Trophoblast cell (in vitro differentiated cells and primary cell): ENCODE measurements around the gene RNLS.

Experiments
- DNase-seq, 2 donors: peaks; one replicate each; pipeline ENCODE4 v3.0.0-alpha.2; 2016
- H2AFZ ChIP-seq: 2 replicates; pipeline ENCODE4 v1.6.1; 2013; ENCODE audit warnings: low read length, moderate library complexity, mild to moderate bottlenecking; ENCODE audit not compliant: insufficient read depth, poor library complexity
- H2AK5ac ChIP-seq: 2 replicates; pipeline ENCODE4 v1.6.1; 2013; ENCODE audit warnings: mild to moderate bottlenecking, low read length
- H2BK120ac ChIP-seq: 2 replicates; pipeline ENCODE4 v1.6.1; 2013; ENCODE audit warnings: low read length, mild to moderate bottlenecking, moderate library complexity; ENCODE audit not compliant: insufficient read depth, poor library complexity
- H2BK12ac ChIP-seq: 2 replicates; pipeline ENCODE4 v1.6.1; 2013; ENCODE audit warnings: mild to moderate bottlenecking, low read length, moderate library complexity
- H2BK5ac ChIP-seq: 2 replicates; pipeline ENCODE4 v1.6.1; 2013; ENCODE audit warnings: low read length, low read depth, moderate library complexity, mild to moderate bottlenecking; ENCODE audit not compliant: poor library complexity
- H3K14ac ChIP-seq: 2 replicates; pipeline ENCODE4 v1.6.1; 2013; ENCODE audit warnings: mild to moderate bottlenecking, low read length
- H3K18ac ChIP-seq: 2 replicates; pipeline ENCODE4 v1.6.1; 2013; ENCODE audit warnings: mild to moderate bottlenecking, low read length
- H3K23ac ChIP-seq: 2 replicates; pipeline ENCODE4 v1.6.1; 2013; ENCODE audit warnings: low read length
- H3K27ac ChIP-seq: 2 replicates; pipeline ENCODE4 v1.5.1; 2013; ENCODE audit warnings: low read depth, mild to moderate bottlenecking, inconsistent platforms, low read length, moderate library complexity
- H3K27me3 ChIP-seq: 2 replicates; pipeline ENCODE4 v1.6.1; 2013; ENCODE audit warnings: inconsistent platforms, mild to moderate bottlenecking, low read length, moderate library complexity; ENCODE audit not compliant: insufficient read depth
- H3K36me3 ChIP-seq, 2 experiments: 1 replicate in 1 of 2; 2 replicates in 1 of 2; pipeline ENCODE4 v1.6.1; 2013; ENCODE audit warnings: low read length in 2 of 2, mild to moderate bottlenecking in 2 of 2, moderate library complexity in 1 of 2; ENCODE audit not compliant: insufficient read depth in 2 of 2, control insufficient read depth in 1 of 2
- H3K4ac ChIP-seq: 2 replicates; pipeline ENCODE4 v1.6.1; 2013; ENCODE audit warnings: low read depth, mild to moderate bottlenecking, low read length, moderate library complexity
- H3K4me1 ChIP-seq, 2 experiments: 1 replicate in 1 of 2; 2 replicates in 1 of 2; pipeline ENCODE4 v1.6.1; 2013; ENCODE audit warnings: low read length in 2 of 2, mild to moderate bottlenecking in 2 of 2, moderate library complexity in 1 of 2; ENCODE audit not compliant: insufficient read depth in 2 of 2, control insufficient read depth in 1 of 2
- H3K4me2 ChIP-seq: 2 replicates; pipeline ENCODE4 v1.6.1; 2013; ENCODE audit warnings: inconsistent platforms, mild to moderate bottlenecking, low read length, moderate library complexity
- H3K4me3 ChIP-seq: 2 replicates; pipeline ENCODE4 v1.5.1; 2013; ENCODE audit warnings: mild to moderate bottlenecking, low read depth, low read length, inconsistent platforms
- H3K79me1 ChIP-seq: one replicate; pipeline ENCODE4 v1.6.1; 2013; ENCODE audit warnings: low read length
- H3K79me2 ChIP-seq: 2 replicates; pipeline ENCODE4 v1.6.1; 2013; ENCODE audit warnings: low read length, mild to moderate bottlenecking; ENCODE audit not compliant: control insufficient read depth, insufficient read depth, poor library complexity
- H3K9ac ChIP-seq: 2 replicates; pipeline ENCODE4 v1.6.1; 2013; ENCODE audit warnings: mild to moderate bottlenecking, low read length
- H3K9me3 ChIP-seq: 2 replicates; pipeline ENCODE4 v1.6.1; 2013; ENCODE audit warnings: low read depth, mild to moderate bottlenecking, control low read depth, inconsistent platforms, low read length; ENCODE audit not compliant: insufficient read depth
- H4K12ac ChIP-seq: 2 replicates; pipeline ENCODE4 v1.6.1; 2013; ENCODE audit warnings: low read depth, mild to moderate bottlenecking, low read length, moderate library complexity
- H4K8ac ChIP-seq: 2 replicates; pipeline ENCODE4 v1.6.1; 2013; ENCODE audit warnings: low read depth, mild to moderate bottlenecking, low read length, moderate library complexity
- H4K91ac ChIP-seq: one replicate; pipeline ENCODE4 v1.6.1; 2013; ENCODE audit warnings: low read depth, mild to moderate bottlenecking, low read length, moderate library complexity
- WGBS: extraction: QIAGEN DNeasy Blood & Tissue Kit; methylation state at CpG from one replicate; pipeline ENCODE4 v1.1.7; 2013; ENCODE audit warnings: missing lambda C conversion rate; ENCODE audit not compliant: insufficient read length, insufficient coverage; ENCODE audit errors: extremely low coverage; 5-methylcytosine and 5-hydroxymethylcytosine counted together

The RNLS gene

GRCh38 chr10:88293651-88294230, 289.4 kb downstream of the RNLS start:
- no peak overlapping the region for H2BK12ac ChIP-seq

DNA sequence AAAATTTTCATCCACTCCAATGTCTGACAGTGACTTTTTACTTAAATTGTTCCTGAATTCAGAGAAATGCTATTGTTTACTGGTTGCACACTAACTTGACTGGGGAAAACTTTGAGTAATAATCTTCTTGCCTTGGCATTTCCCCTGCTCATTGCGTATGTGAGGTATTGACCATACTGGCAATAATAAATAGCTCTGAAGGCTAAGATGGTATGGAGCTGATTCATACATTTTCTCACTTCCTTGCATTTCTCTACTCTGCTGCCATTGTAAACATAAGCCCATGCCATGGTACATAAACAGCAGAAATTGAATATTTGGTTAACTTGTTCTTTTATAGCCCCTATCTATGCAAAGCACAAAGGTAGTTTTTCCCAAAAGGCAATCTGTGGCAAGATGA, 290.0 kb downstream of the RNLS start:
- no peak overlapping the region for H2BK12ac ChIP-seq
- H3K79me2 ChIP-seq: no peaks in the 10 kb centered on the region
- no peak overlapping the region for H2AFZ ChIP-seq
- no peaks in the 10 kb centered on the region for H3K4me1 ChIP-seq
- H2BK5ac ChIP-seq: no peak overlapping the region
- H3K23ac ChIP-seq: no peak overlapping the region
- peak in 1 of 2 donors; percentile 19 for DNase-seq
- H3K36me3 ChIP-seq: no peaks in the 10 kb centered on the region
- H3K4me3 ChIP-seq: no peak overlapping the region
- H3K14ac ChIP-seq: no peak overlapping the region
- H4K91ac ChIP-seq: no peak overlapping the region
- H4K12ac ChIP-seq: no peak overlapping the region
- WGBS: no CpG with 5 or more reads among the region's 1 CpG
- no peak overlapping the region for H3K9ac ChIP-seq
- H3K4ac ChIP-seq: no peak overlapping the region
- no peak overlapping the region for H2BK120ac ChIP-seq
- H2AK5ac ChIP-seq: no peak overlapping the region
- H4K8ac ChIP-seq: no peak overlapping the region
- no peaks in the 10 kb centered on the region for H3K27me3 ChIP-seq
- H3K79me1 ChIP-seq: no peaks in the 10 kb centered on the region
- H3K27ac ChIP-seq: no peak overlapping the region
- H3K9me3 ChIP-seq: no peaks in the 10 kb centered on the region
- no peak overlapping the region for H3K18ac ChIP-seq
- no peak overlapping the region for H3K4me2 ChIP-seq

More at GRCh38 chr10:88293651-88294230, 289.4 kb downstream of the RNLS start:
- no peaks in the 10 kb centered on the region for H3K79me1 ChIP-seq
- no peak overlapping the region for H2AK5ac ChIP-seq
- H3K18ac ChIP-seq: no peak overlapping the region
- no peaks in the 10 kb centered on the region for H3K36me3 ChIP-seq
- H2BK5ac ChIP-seq: no peak overlapping the region
- no CpG with 5 or more reads among the region's 3 CpGs for whole genome bisulfite sequencing
- H3K9me3 ChIP-seq: no peaks in the 10 kb centered on the region
- no peak for DNase-seq
- H3K27me3 ChIP-seq: no peaks in the 10 kb centered on the region
- H3K27ac ChIP-seq: no peak overlapping the region
- H3K23ac ChIP-seq: no peak overlapping the region
- H3K14ac ChIP-seq: no peak overlapping the region
- no peak overlapping the region for H3K4ac ChIP-seq
- no peak overlapping the region for H3K9ac ChIP-seq
- H3K79me2 ChIP-seq: no peaks in the 10 kb centered on the region
- no peak overlapping the region for H4K8ac ChIP-seq
- no peaks in the 10 kb centered on the region for H3K4me1 ChIP-seq
- H2BK120ac ChIP-seq: no peak overlapping the region
- H2AFZ ChIP-seq: no peak overlapping the region
- H3K4me2 ChIP-seq: no peak overlapping the region
- no peak overlapping the region for H4K91ac ChIP-seq
- no peak overlapping the region for H3K4me3 ChIP-seq
- H4K12ac ChIP-seq: no peak overlapping the region

GRCh38 chr10:88292185-88292514, 291.0 kb downstream of the RNLS start:
- Histone ChIP-seq H3K9ac (no peak overlapping the region), H2AFZ (no peak overlapping the region), H4K8ac (no peak overlapping the region), H3K18ac (no peak overlapping the region), H3K23ac (no peak overlapping the region), H3K36me3 (no peaks in the 10 kb centered on the region), H3K9me3 (no peaks in the 10 kb centered on the region), H3K79me2 (no peaks in the 10 kb centered on the region), H2BK5ac (no peak overlapping the region), H3K79me1 (no peaks in the 10 kb centered on the region), H3K27me3 (no peaks in the 10 kb centered on the region), H3K14ac (no peak overlapping the region), H2BK120ac (no peak overlapping the region), H3K4ac (no peak overlapping the region), H4K12ac (no peak overlapping the region), H3K4me2 (no peak overlapping the region), H3K27ac (no peak overlapping the region), H3K4me1 (no peaks in the 10 kb centered on the region), H2AK5ac (no peak overlapping the region), H3K4me3 (no peak overlapping the region), H2BK12ac (no peak overlapping the region), H4K91ac (no peak overlapping the region)
- DNase-seq: no peak

GRCh38 chr10:88291289-88292184, 291.6 kb downstream of the RNLS start:
- Histone ChIP-seq H3K14ac (no peak overlapping the region), H3K23ac (no peak overlapping the region), H2AK5ac (no peak overlapping the region), H3K9me3 (no peaks in the 10 kb centered on the region), H3K79me1 (no peaks in the 10 kb centered on the region), H3K4ac (no peak overlapping the region), H2BK5ac (no peak overlapping the region), H3K27ac (no peak overlapping the region), H4K12ac (no peak overlapping the region), H4K8ac (no peak overlapping the region), H2BK12ac (no peak overlapping the region), H4K91ac (no peak overlapping the region), H3K18ac (no peak overlapping the region), H2BK120ac (no peak overlapping the region), H3K36me3 (no peaks in the 10 kb centered on the region), H3K4me1 (no peaks in the 10 kb centered on the region), H2AFZ (no peak overlapping the region), H3K4me2 (no peak overlapping the region), H3K4me3 (no peak overlapping the region), H3K27me3 (no peaks in the 10 kb centered on the region), H3K79me2 (no peaks in the 10 kb centered on the region), H3K9ac (no peak overlapping the region)
- no CpG with 5 or more reads among the region's 4 CpGs for WGBS
- no peak for DNase-seq
